ENCODE results near the gene CENPK.

The CENPK gene

GRCh38 chr5:65485405-65485804, 77.6 kb downstream of the CENPK start:
- TF ChIP-seq USF1 (IDR thresholded peaks at IDR 0.05) (no peak), RAD21 (IDR thresholded peaks at IDR 0.05; ENCODE audit: low read depth) (no peak), FOXM1 (IDR thresholded peaks at IDR 0.05; ENCODE audit: borderline replicate concordance, low read depth) (no peak), MAX (IDR thresholded peaks at IDR 0.05) (no peak), YY1 (IDR thresholded peaks at IDR 0.05; ENCODE audit: low read depth) (no peak)

DNA sequence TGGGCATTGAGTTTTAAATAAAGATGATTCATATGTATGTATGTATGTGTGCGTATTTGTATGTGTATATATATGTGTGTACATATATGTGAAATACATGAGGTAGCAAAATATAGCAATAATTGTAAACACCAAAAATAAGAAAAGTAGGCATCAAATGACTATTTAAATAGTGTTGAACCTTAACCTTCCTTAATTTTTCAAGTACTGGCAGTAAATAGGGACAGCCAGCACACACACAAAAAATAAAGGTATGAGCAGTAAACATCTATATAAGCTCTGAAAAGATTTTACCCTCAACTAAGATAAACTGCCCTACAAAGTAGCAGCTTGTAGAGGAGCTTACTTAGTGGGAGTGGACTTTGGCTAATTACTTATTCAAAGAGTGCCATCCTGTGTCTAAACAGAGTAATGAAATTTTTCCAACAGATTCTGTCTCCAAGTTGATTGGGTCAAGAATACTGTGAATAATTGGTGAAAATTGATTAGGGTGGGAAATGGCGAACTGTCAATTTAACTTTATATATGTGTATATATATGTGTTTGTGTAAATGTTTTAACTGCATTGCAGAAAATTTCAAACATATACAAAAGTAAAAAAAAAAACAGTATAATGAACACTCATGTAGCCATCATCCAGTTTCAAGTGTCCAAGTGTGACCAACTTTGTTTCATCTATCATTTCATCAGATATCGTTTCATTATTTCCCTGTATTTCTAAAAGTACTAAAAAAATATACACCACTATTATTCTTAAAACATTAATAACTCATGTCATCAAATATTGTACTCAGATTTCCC, 79.2 kb downstream of the CENPK start:
- TF ChIP-seq CREB1 (IDR thresholded peaks at IDR 0.05; ENCODE audit: low read depth) (no peak), TAF1 (IDR thresholded peaks at IDR 0.05; ENCODE audit: low read depth) (no peak), YY1 (IDR thresholded peaks at IDR 0.05; ENCODE audit: low read depth) (no peak), NFIC (IDR thresholded peaks at IDR 0.05) (no peak), MAX (IDR thresholded peaks at IDR 0.05) (no peak), RAD21 (IDR thresholded peaks at IDR 0.05; ENCODE audit: low read depth) (peak; percentile 79)

GRCh38 chr5:65482736-65483545, 80.0 kb downstream of the CENPK start:
- TF ChIP-seq USF1 (IDR thresholded peaks at IDR 0.05) (no peak), EP300 (IDR thresholded peaks at IDR 0.05; ENCODE audit: borderline replicate concordance) (no peak), CREB1 (IDR thresholded peaks at IDR 0.05; ENCODE audit: low read depth) (no peak), TEAD4 (IDR thresholded peaks at IDR 0.05) (no peak), TCF12 (IDR thresholded peaks at IDR 0.05; ENCODE audit: low read depth) (no peak), TAF1 (IDR thresholded peaks at IDR 0.05; ENCODE audit: low read depth) (no peak), MAX (IDR thresholded peaks at IDR 0.05) (no peak)
- TF ChIP-seq, protein P1, sequence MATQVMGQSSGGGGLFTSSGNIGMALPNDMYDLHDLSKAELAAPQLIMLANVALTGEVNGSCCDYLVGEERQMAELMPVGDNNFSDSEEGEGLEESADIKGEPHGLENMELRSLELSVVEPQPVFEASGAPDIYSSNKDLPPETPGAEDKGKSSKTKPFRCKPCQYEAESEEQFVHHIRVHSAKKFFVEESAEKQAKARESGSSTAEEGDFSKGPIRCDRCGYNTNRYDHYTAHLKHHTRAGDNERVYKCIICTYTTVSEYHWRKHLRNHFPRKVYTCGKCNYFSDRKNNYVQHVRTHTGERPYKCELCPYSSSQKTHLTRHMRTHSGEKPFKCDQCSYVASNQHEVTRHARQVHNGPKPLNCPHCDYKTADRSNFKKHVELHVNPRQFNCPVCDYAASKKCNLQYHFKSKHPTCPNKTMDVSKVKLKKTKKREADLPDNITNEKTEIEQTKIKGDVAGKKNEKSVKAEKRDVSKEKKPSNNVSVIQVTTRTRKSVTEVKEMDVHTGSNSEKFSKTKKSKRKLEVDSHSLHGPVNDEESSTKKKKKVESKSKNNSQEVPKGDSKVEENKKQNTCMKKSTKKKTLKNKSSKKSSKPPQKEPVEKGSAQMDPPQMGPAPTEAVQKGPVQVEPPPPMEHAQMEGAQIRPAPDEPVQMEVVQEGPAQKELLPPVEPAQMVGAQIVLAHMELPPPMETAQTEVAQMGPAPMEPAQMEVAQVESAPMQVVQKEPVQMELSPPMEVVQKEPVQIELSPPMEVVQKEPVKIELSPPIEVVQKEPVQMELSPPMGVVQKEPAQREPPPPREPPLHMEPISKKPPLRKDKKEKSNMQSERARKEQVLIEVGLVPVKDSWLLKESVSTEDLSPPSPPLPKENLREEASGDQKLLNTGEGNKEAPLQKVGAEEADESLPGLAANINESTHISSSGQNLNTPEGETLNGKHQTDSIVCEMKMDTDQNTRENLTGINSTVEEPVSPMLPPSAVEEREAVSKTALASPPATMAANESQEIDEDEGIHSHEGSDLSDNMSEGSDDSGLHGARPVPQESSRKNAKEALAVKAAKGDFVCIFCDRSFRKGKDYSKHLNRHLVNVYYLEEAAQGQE (IDR thresholded peaks at IDR 0.05; ENCODE audit: low read depth): no peak

DNA sequence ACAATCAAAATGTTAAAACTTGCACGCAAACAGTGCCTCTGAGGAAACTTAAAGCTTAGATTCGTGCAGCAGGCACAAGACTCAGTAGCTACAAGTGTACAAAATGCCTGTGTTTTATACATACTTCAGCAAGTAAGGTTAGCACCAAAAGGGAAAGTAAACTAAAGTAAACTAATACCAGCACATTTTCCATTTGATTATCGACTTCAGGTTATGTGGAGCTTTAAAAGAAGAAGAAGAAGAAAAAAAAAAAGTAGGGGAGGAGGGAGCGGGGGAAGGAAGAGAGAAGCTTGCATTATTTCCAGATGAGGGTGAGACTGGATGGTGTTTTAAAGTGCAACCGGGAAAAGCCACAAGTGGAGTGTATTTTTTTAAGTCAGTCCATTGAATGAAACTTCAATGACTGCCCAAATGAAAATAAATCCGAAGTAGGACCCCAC, 80.7 kb downstream of the CENPK start:
- TF ChIP-seq TCF12 (IDR thresholded peaks at IDR 0.05; ENCODE audit: low read depth) (no peak), CREB1 (IDR thresholded peaks at IDR 0.05; ENCODE audit: low read depth) (no peak), CEBPB (IDR thresholded peaks at IDR 0.05) (no peak), TEAD4 (IDR thresholded peaks at IDR 0.05) (no peak), EP300 (IDR thresholded peaks at IDR 0.05; ENCODE audit: borderline replicate concordance) (no peak), EGR1 (IDR thresholded peaks at IDR 0.05) (no peak), NFIC (IDR thresholded peaks at IDR 0.05) (no peak), ZBTB7A (IDR thresholded peaks at IDR 0.05; ENCODE audit: low read depth) (no peak), RAD21 (IDR thresholded peaks at IDR 0.05; ENCODE audit: low read depth) (no peak), YY1 (IDR thresholded peaks at IDR 0.05; ENCODE audit: low read depth) (no peak), FOXM1 (IDR thresholded peaks at IDR 0.05; ENCODE audit: borderline replicate concordance, low read depth) (no peak), USF1 (IDR thresholded peaks at IDR 0.05) (no peak), MAX (IDR thresholded peaks at IDR 0.05) (no peak), TAF1 (IDR thresholded peaks at IDR 0.05; ENCODE audit: low read depth) (no peak)

DNA sequence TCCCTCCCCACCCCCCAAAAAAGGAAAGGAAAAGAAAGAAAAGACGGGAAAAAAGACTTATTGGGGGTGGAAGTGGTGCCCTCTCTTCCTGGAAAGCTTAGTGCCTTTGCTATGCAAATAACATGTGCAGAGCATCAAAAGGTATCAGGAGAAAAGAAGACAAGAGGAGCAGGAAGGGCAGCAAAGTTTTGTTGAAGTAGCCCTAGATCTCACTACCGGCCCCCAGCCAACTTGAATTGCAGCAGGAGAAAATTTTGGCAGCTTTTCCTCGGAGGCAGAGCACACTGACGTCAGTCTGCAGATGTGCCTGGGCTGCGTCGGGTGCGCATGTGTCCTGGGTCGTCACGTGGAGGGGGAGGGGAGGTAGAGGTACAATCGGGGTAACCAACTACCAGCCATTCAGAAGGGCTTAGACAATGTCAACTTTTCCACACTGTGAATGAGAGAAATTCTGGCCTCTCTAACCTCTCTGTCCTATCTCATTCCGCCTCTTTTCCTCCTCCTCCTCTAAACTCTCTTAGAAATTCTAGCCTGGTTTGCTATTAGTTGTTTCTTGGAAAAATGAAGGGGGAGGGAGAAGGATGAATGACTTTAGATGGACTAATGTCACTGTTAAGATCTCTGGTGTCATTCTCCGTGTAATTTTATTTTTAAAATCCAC, 81.2 kb downstream of the CENPK start, which contains the start of gene ADAMTS6:
Gene ADAMTS6, minus strand, starts transcription at position 286 of the 661 bp plus-strand sequence. CDS start 8,247 bp downstream, outside the sequence.
- TF ChIP-seq NFIC (IDR thresholded peaks at IDR 0.05) (peak; percentile 59), MAX (IDR thresholded peaks at IDR 0.05) (peak; percentile 69), EP300 (IDR thresholded peaks at IDR 0.05; ENCODE audit: borderline replicate concordance) (no peak), USF1 (IDR thresholded peaks at IDR 0.05) (peak; percentile 93), CREB1 (IDR thresholded peaks at IDR 0.05; ENCODE audit: low read depth) (no peak)
- TF ChIP-seq, protein P1 (IDR thresholded peaks at IDR 0.05; ENCODE audit: low read depth): no peak

All from Ishikawa (cell line).